Measurements from ENCODE around the gene IL16.

Gene IL16

GRCh38 chr15:81257435-81257834, 60.8 kb downstream of the IL16 start:
- DNase-seq = no peak

- no peak for DNase-seq
These were observed 61.8 kb downstream of the IL16 start for GRCh38 chr15:81258455-81258854.

GRCh38 chr15:81259760-81260298, 63.1 kb downstream of the IL16 start:
- no peak for DNase-seq

- DNase-seq = no peak
These were observed 64.6 kb downstream of the IL16 start for GRCh38 chr15:81261172-81261811.

- no peak for DNase-seq
These were observed 66.8 kb downstream of the IL16 start for GRCh38 chr15:81263477-81263876.

- no peak for DNase-seq
These were observed 67.6 kb downstream of the IL16 start for GRCh38 chr15:81264072-81264857.

GRCh38 chr15:81265256-81265943, 68.7 kb downstream of the IL16 start:
- DNase-seq = no peak

- DNase-seq = no peak
These were observed 69.5 kb downstream of the IL16 start for GRCh38 chr15:81265944-81266775.

- DNase-seq = no peak
These were observed 71.7 kb downstream of the IL16 start for GRCh38 chr15:81268340-81268739.

GRCh38 chr15:81268881-81269601, 72.4 kb downstream of the IL16 start:
- DNase-seq = no peak

GRCh38 chr15:81270188-81270587, 73.5 kb downstream of the IL16 start:
- DNase-seq = no peak

GRCh38 chr15:81270781-81271491, 74.3 kb downstream of the IL16 start:
- DNase-seq = no peak

- DNase-seq = no peak
These were observed 75.3 kb downstream of the IL16 start for GRCh38 chr15:81271761-81272644.

- DNase-seq = no peak
These were observed 76.5 kb downstream of the IL16 start for GRCh38 chr15:81273200-81273599.

- DNase-seq = no peak
These were observed 77.2 kb downstream of the IL16 start for GRCh38 chr15:81273855-81274254.

GRCh38 chr15:81274255-81274654, 77.6 kb downstream of the IL16 start:
- DNase-seq = no peak

- DNase-seq = no peak
These were observed 78.4 kb downstream of the IL16 start for GRCh38 chr15:81274931-81275707.

- no peak for DNase-seq
These were observed 79.2 kb downstream of the IL16 start for GRCh38 chr15:81275711-81276392.

GRCh38 chr15:81276967-81277366, 80.3 kb downstream of the IL16 start:
- no peak for DNase-seq

Data from NCI-H1436 treated with DMSO at 0.1 percent for 48 hours (cell line).